ENCODE measurements around the gene C2CD3.

GRCh38 chr11:74030723-74031676 is 139.8 kb downstream of the C2CD3 start:
- TF ChIP-seq CTCF (IDR thresholded peaks at IDR 0.05; ENCODE audit: low read depth, low read length) = no peak
- no peak for TF ChIP-seq EZH2phosphoT487 (IDR thresholded peaks at IDR 0.05; ENCODE audit: low read depth)
